Medulla oblongata (tissue), 1 donor: Measurements from ENCODE around the gene NRG3.
"Not testable (repeated sequence)": the region's sequence is repeated elsewhere in the genome, so short reads cannot be mapped to it uniquely, and the experiment has no call there.

ENCODE experiments used
- DNase-seq: peaks from one replicate; pipeline ENCODE4 v3.0.0-alpha.2; 2015; ENCODE audit errors: extremely low spot score

Gene NRG3

DNA sequence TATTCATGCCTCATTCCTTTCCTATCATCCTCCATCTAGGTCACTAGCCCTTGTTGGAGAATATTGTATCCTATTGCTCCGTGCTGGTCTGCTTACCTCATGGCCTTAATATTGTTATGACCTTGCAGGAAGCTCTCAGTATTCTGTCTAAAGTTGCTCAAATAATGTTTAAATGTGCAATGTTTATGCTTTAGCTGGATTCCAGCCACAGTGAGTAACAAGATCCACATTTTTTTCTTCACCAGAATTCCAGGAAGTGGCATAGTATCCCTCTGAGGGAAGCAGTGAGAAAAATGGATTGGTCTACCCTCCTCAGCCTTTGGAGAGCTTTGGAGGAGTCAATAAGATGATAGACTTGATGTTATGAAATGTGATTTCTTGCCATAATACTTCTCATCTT lies 402.6 kb downstream of the NRG3 start:
- no peak for DNase-seq

GRCh38 chr10:82278401-82279182 lies 403.6 kb downstream of the NRG3 start:
- no peak for DNase-seq

- DNase-seq, result no peak
These were observed 407.9 kb downstream of the NRG3 start for GRCh38 chr10:82282782-82283456.

- DNase-seq, result no peak
These were observed 409.2 kb downstream of the NRG3 start for GRCh38 chr10:82284180-82284579.

DNA sequence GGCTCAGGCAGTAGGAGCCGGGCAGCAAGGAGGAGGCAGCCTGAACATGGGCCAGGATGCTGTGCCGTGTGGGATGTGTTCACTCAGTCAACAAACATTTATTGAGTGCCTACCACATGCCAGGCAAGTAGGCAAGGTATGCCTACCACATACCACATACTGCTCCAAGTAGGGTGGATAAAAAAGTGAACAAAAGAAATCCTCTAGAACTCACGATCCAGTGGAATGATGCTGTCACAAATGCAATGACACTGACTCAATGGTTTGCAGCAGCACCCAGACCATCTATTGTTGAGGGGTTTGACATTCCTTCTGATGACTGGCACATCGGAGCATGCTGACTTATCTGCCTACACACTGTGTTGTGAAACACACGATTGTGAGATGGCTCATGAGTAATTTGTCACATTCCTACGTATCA lies 413.5 kb downstream of the NRG3 start:
- no peak for DNase-seq

DNA sequence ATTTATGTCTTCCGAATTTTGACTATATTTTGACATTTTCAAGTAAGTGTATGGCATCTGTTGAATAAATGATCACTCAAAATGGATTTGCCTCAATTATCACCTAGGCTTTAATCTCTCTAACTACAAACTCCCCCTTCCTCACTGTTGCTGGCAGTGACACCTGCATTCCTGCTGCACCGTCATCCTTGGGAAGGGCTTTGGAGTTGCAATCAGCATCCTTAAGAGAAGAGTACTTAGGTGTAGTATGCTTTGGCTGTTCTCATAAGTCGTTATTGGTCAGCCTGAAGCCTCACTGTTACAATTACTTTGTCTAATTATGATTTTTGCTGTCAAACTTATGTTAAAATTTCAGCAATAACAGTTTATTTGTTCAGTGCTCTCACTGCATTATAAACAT lies 415.0 kb downstream of the NRG3 start:
- DNase-seq, result no peak

DNA sequence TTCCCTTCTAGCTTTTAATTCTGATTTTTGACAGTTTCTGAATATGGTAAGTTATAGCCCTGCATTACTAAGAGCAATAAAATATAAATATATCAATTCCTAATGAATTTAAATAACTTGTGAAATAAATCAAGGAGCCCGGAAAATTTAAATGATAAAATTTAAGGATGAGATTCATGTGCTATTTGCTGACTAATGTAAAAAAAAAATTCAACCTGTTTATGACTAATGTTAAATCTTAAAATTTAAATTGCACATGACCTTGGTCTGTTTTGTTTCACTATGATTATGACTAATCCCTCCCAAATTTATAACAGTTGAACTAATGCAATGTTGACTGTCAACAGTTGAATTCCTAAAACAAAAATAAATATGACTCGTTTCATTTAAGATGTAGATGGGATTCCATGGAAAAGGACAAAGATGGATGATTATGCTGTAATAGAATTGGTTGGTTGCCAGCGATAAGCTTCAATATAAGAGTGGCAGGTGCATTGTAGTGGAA lies 419.9 kb downstream of the NRG3 start:
- DNase-seq, result no peak

- DNase-seq, result no peak
These were observed 433.6 kb downstream of the NRG3 start for GRCh38 chr10:82308641-82309040.

DNA sequence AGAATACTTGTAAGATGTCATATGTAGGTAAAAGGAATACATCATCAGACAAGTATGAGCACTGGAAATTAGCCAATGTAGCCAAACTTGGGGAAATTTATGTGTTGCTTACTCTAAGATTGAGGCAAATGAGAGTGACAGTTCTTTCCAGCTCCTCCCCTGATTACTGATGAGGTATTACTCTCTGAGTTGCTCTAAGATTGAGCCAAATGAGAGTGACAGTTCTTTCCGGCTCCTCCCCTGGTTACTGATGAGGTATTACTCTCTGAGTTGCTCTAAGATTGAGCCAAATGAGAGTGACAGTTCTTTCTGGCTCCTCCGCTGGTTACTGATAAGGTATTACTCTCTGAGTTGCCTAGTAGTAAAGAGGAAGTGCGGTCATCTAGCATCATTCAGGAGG lies 435.8 kb downstream of the NRG3 start:
- no peak for DNase-seq

GRCh38 chr10:82313401-82313800 lies 438.4 kb downstream of the NRG3 start:
- DNase-seq, result no peak

DNA sequence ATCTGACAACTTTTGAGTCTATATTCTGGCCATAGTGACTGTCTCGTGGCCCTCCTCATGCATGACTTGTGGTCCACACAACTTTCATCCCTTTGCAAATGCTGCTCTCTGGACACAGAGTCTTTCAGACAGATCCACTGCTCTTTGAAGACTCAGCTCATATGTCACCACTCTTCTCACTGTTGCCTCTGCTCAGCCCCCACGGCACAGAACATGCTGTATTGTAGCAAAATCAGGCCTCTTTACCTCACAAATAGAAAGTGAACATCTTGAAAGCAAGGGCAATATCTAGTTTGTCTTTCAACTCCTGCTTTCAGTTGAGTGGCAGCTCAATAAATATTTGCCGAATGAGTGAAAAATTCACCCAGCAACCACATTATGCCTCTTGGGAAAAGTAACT lies 443.5 kb downstream of the NRG3 start:
- no peak for DNase-seq

- DNase-seq, result no peak
These were observed 444.1 kb downstream of the NRG3 start for GRCh38 chr10:82319074-82319473.

GRCh38 chr10:82319562-82319961 lies 444.6 kb downstream of the NRG3 start:
- DNase-seq, result no peak

GRCh38 chr10:82321724-82322123 lies 446.7 kb downstream of the NRG3 start:
- no peak for DNase-seq

DNA sequence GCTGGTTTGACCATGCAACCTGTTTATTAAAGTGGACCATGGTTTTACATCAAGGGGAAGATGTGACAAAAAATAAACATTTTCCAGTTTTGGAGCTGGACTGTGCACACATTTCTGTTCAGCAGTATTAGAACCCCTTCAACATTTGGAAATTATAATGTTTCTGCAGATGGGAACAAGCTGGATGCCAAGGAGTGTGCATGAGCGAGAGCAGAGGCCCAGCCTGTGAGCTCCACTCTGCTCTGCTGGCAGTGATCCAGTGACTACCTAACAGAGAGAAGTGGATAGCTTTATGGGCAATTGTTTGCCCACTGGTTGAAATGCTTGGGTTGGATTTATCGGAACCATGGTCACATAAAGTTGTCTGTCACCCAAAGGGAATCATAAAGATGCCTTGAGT lies 456.7 kb downstream of the NRG3 start:
- DNase-seq, result no peak

GRCh38 chr10:82335831-82336230 lies 460.8 kb downstream of the NRG3 start:
- DNase-seq, result no peak

- DNase-seq, result no peak
These were observed 465.2 kb downstream of the NRG3 start for GRCh38 chr10:82340166-82340565.

DNA sequence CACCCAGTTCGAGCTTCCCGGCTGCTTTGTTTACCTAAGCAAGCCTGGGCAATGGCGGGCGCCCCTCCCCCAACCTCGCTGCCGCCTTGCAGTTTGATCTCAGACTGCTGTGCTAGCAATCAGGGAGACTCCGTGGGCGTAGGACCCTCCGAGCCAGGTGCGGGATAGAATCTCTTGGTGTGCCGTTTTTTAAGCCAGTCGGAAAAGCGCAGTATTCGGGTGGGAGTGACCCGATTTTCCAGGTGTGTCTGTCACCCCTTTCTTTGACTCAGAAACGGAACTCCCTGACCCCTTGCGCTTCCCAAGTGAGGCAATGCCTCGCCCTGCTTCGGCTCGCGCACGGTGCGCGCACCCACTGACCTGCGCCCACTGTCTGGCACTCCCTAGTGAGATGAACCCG lies 474.6 kb downstream of the NRG3 start:
- not testable (repeated sequence) for DNase-seq

- DNase-seq, result no peak
These were observed 478.4 kb downstream of the NRG3 start for GRCh38 chr10:82353381-82353780.

DNA sequence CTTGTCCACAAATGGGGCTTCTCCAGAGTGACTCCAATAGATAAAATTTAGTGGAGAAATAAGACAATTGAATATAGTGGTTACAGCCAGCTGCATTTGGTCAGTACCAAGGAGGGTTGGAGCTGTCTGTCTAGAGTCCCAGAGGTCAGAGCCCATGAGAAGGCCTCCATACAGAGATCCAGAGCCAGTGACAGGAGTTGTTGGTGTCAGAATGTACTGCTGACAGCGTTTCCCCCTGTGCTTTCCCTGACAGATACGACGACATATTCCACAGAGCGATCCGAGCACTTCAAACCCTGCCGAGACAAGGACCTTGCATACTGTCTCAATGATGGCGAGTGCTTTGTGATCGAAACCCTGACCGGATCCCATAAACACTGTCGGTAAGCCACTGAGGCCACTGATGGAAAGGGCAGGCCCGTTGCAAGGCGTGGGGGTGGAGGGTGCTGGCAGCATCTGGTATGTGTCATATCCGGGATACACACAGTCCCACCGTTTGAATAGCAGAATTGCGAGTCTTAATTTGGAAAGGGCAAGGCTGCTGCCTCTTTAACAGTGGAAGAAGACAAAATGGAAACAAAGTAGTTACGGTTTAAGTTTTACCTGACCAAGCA lies 483.6 kb downstream of the NRG3 start:
- no peak for DNase-seq

DNA sequence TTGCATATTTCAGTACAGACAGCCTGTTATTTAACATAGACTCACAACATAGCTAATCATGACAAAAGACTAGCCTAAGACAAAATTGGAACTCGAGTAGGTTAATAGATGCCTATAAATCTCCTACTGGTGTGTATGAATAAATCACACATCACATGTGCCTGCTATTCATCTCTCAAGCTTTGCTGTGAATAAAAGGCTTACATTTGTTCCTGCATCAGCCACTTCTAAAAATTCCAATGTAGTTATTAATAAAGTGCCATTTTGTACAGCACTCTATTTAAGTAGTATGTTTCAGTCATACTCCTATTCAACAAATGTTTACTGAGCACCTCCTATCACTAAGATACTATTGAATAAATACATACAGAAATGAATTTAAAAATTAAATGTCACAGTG lies 486.3 kb downstream of the NRG3 start:
- DNase-seq, result no peak

GRCh38 chr10:82377608-82378007 lies 502.6 kb downstream of the NRG3 start:
- DNase-seq, result peak; percentile 3

- peak; percentile 7 for DNase-seq
These were observed 503.2 kb downstream of the NRG3 start for GRCh38 chr10:82378146-82378545.
